CD8-positive, alpha-beta memory T cell (primary cell): Measurements from ENCODE around the gene CYREN. TPM values are rescaled to one million over a fixed set of nuclear protein-coding genes. Genes with fewer than 3 reads are reported as not detected.
A peak's percentile ranks its signal among the peaks of the same experiment; 100 is the strongest.

Source experiments
- CTCF ChIA-PET: fragments of 350-600 bp; sonication (Branson Sonifier 250); formaldehyde crosslinking; loops from one replicate; lab custom pipeline; 2021; ENCODE audit warnings: antibody characterized with exemption; lab: Charles Lee
- POLR2A ChIA-PET: fragments of 350-600 bp; sonication (Branson Sonifier 250); formaldehyde crosslinking; loops from one replicate; lab custom pipeline; 2021; ENCODE audit warnings: antibody characterized with exemption; lab: Charles Lee
- DNase-seq, 5 donors: peaks; one replicate each; pipeline versions ENCODE4 v3.0.0 to v3.0.0-alpha.2; 2020 to 2022; ENCODE audit warnings: mixed read lengths in 1 of 5
- H3K27ac ChIP-seq: one replicate; pipeline ENCODE4 v1.7.0; 2013; ENCODE audit warnings: low read depth, mild to moderate bottlenecking, low read length, moderate library complexity
- H3K27me3 ChIP-seq: 2 replicates; pipeline ENCODE4 v1.7.0; 2013; ENCODE audit warnings: low read length, mild to moderate bottlenecking; ENCODE audit not compliant: insufficient read depth, poor library complexity, severe bottlenecking
- H3K36me3 ChIP-seq: 2 replicates; pipeline ENCODE4 v1.7.0; 2013; ENCODE audit warnings: mild to moderate bottlenecking, low read length, moderate library complexity; ENCODE audit not compliant: insufficient read depth
- H3K4me1 ChIP-seq: 2 replicates; pipeline ENCODE4 v1.7.0; 2013; ENCODE audit warnings: mild to moderate bottlenecking, low read length, moderate library complexity; ENCODE audit not compliant: insufficient read depth
- H3K4me3 ChIP-seq: 2 replicates; pipeline ENCODE4 v1.7.0; 2013; ENCODE audit warnings: mild to moderate bottlenecking, low read length
- H3K9me3 ChIP-seq: 2 replicates; pipeline ENCODE4 v1.7.0; 2013; ENCODE audit warnings: mild to moderate bottlenecking, low read length
- H3K27ac Mint-ChIP-seq, 8 donors: one replicate each; pipeline ENCODE4 v1.8.0; 2020 to 2021; ENCODE audit warnings: mixed read lengths in 8 of 8, mild to moderate bottlenecking in 6 of 8, inconsistent platforms in 3 of 8, moderate library complexity in 3 of 8
- H3K27me3 Mint-ChIP-seq, 2 donors: one replicate each; pipeline ENCODE4 v1.8.0; 2020 to 2021; ENCODE audit warnings: mixed read lengths in 2 of 2, mild to moderate bottlenecking in 1 of 2, moderate library complexity in 1 of 2
- H3K36me3 Mint-ChIP-seq, 3 donors: one replicate each; pipeline ENCODE4 v1.8.0; 2020 to 2021; ENCODE audit warnings: mixed read lengths in 3 of 3, inconsistent platforms in 1 of 3, mild to moderate bottlenecking in 1 of 3
- H3K4me1 Mint-ChIP-seq, 3 donors: one replicate each; pipeline ENCODE4 v1.8.0; 2020 to 2021; ENCODE audit warnings: mixed read lengths in 3 of 3, inconsistent platforms in 1 of 3, mild to moderate bottlenecking in 1 of 3
- H3K4me3 Mint-ChIP-seq, 7 donors: one replicate each; pipeline ENCODE4 v1.8.0; 2020 to 2021; ENCODE audit warnings: mixed read lengths in 7 of 7, mild to moderate bottlenecking in 6 of 7, moderate library complexity in 4 of 7, inconsistent platforms in 2 of 7
- H3K9me3 Mint-ChIP-seq, 5 donors: one replicate each; pipeline ENCODE4 v1.8.0; 2020 to 2022; ENCODE audit warnings: mixed read lengths in 5 of 5, mild to moderate bottlenecking in 3 of 5, moderate library complexity in 2 of 5, inconsistent platforms in 1 of 5
- polyA plus RNA-seq: library from polyadenylated mRNA; unstranded; fragments of 300-500 nt; fragmentation: Illumina TruSeq; gene quantifications from one replicate; pipeline ENCODE4 v1.2.3, GENCODE V29; 2021
- total RNA-seq, 2 experiments: library from RNA; stranded (reverse); gene quantifications; one replicate each; pipeline ENCODE4 v1.2.3, GENCODE V29; 2021

Gene CYREN
- total and polyA plus RNA-seq, 3 experiments from 2014 or later: 45.4 to 79.9 (median 77.2) TPM

- peaks cover 21% of the 10 kb centered on the region for H3K36me3 ChIP-seq
- POLR2A ChIA-PET: interaction anchor here (0.8 kb wide), 1 partner anchor 480 kb away, joined by 3 read pairs; no protein-coding TSS in a partner anchor
- H3K27me3 ChIP-seq: no peaks in the 10 kb centered on the region
- peaks cover 15% of the 10 kb centered on the region for H3K4me1 ChIP-seq
- CTCF ChIA-PET: interaction anchor here (0.5 to 1.3 kb wide), 3 partner anchors 35 to 220 kb away, joined by 3 to 4 read pairs (median 3); partner anchors contain the start of gene AGBL3
- no peak for DNase-seq
- no peak overlapping the region for H3K27ac ChIP-seq
- peaks cover 33 to 76% (median 47%) of the 10 kb centered on the region in 3 donors for H3K4me1 Mint-ChIP-seq
- H3K9me3 ChIP-seq: no peaks in the 10 kb centered on the region
- H3K27me3 Mint-ChIP-seq: no peaks in the 10 kb centered on the region
- H3K27ac Mint-ChIP-seq: peak overlapping the region in 1 of 8 donors; percentile 71
- H3K36me3 Mint-ChIP-seq: peaks cover 4 to 66% (median 21%) of the 10 kb centered on the region in 3 donors
- H3K4me3 Mint-ChIP-seq: no peak overlapping the region
- no peaks in the 10 kb centered on the region for H3K9me3 Mint-ChIP-seq
- H3K4me3 ChIP-seq: no peak overlapping the region
These were observed 35.3 kb upstream of the CYREN start for GRCh38 chr7:135205850-135206249.

- no peaks in the 10 kb centered on the region for H3K27me3 Mint-ChIP-seq
- ChIA-PET CTCF (interaction anchor here (1.3 kb wide), 1 partner anchor 218 kb away, joined by 4 read pairs; no protein-coding TSS in a partner anchor), POLR2A (no interaction called here)
- Histone ChIP-seq H3K36me3 (peaks cover 27% of the 10 kb centered on the region), H3K4me1 (peaks cover 9% of the 10 kb centered on the region), H3K27ac (no peak overlapping the region), H3K9me3 (no peaks in the 10 kb centered on the region), H3K27me3 (no peaks in the 10 kb centered on the region), H3K4me3 (no peak overlapping the region)
- H3K36me3 Mint-ChIP-seq: peaks cover 4 to 71% (median 21%) of the 10 kb centered on the region in 3 donors
- H3K4me1 Mint-ChIP-seq: peaks cover 25 to 71% (median 40%) of the 10 kb centered on the region in 3 donors
- H3K9me3 Mint-ChIP-seq: no peaks in the 10 kb centered on the region
- H3K4me3 Mint-ChIP-seq: no peak overlapping the region
- no peak for DNase-seq
- peak overlapping the region in 2 of 8 donors; percentile 64 to 79 for H3K27ac Mint-ChIP-seq
These were observed 34.4 kb upstream of the CYREN start for GRCh38 chr7:135204876-135205275.

- Mint-ChIP-seq H3K4me1 (peaks cover 25 to 66% (median 40%) of the 10 kb centered on the region in 3 donors), H3K27ac (no peak overlapping the region), H3K27me3 (no peaks in the 10 kb centered on the region), H3K4me3 (no peak overlapping the region), H3K36me3 (peaks cover 4 to 76% (median 23%) of the 10 kb centered on the region in 3 donors), H3K9me3 (no peaks in the 10 kb centered on the region)
- no peak overlapping the region for H3K4me3 ChIP-seq
- H3K27ac ChIP-seq: no peak overlapping the region
- no peak for DNase-seq
- ChIA-PET CTCF (no interaction called here), POLR2A (no interaction called here)
- H3K36me3 ChIP-seq: peaks cover 27% of the 10 kb centered on the region
- H3K9me3 ChIP-seq: no peaks in the 10 kb centered on the region
- H3K4me1 ChIP-seq: peaks cover 9% of the 10 kb centered on the region
- no peaks in the 10 kb centered on the region for H3K27me3 ChIP-seq
These were observed 33.8 kb upstream of the CYREN start for GRCh38 chr7:135204341-135204749.

- Histone ChIP-seq H3K36me3 (peaks cover 33% of the 10 kb centered on the region), H3K9me3 (no peaks in the 10 kb centered on the region), H3K27ac (no peak overlapping the region), H3K4me3 (no peak overlapping the region), H3K4me1 (no peaks in the 10 kb centered on the region), H3K27me3 (no peaks in the 10 kb centered on the region)
- Mint-ChIP-seq H3K4me3 (no peak overlapping the region), H3K27ac (no peak overlapping the region), H3K9me3 (no peaks in the 10 kb centered on the region), H3K4me1 (peaks cover 12 to 41% (median 19%) of the 10 kb centered on the region in 3 donors), H3K36me3 (peaks cover 4 to 91% (median 27%) of the 10 kb centered on the region in 3 donors), H3K27me3 (no peaks in the 10 kb centered on the region)
- POLR2A ChIA-PET: no interaction called here
- CTCF ChIA-PET: interaction anchor here (1.3 kb wide), 1 partner anchor 10 kb away, joined by 4 read pairs; the partner anchor contains the start of gene WDR91
- DNase-seq: no peak
These were observed 30.8 kb upstream of the CYREN start for GRCh38 chr7:135201350-135201749.

- Mint-ChIP-seq H3K27ac (peak overlapping the region in 1 of 8 donors; percentile 65), H3K4me1 (peaks cover 12 to 40% (median 19%) of the 10 kb centered on the region in 3 donors), H3K4me3 (no peak overlapping the region), H3K9me3 (no peaks in the 10 kb centered on the region), H3K36me3 (peaks cover 4 to 91% (median 25%) of the 10 kb centered on the region in 3 donors), H3K27me3 (no peaks in the 10 kb centered on the region)
- no peak overlapping the region for H3K4me3 ChIP-seq
- H3K4me1 ChIP-seq: no peaks in the 10 kb centered on the region
- no peak for DNase-seq
- H3K9me3 ChIP-seq: no peaks in the 10 kb centered on the region
- POLR2A ChIA-PET: no interaction called here
- peaks cover 33% of the 10 kb centered on the region for H3K36me3 ChIP-seq
- CTCF ChIA-PET: interaction anchor here (1.3 kb wide), 1 partner anchor 10 kb away, joined by 4 read pairs; the partner anchor contains the start of gene WDR91
- no peak overlapping the region for H3K27ac ChIP-seq
- H3K27me3 ChIP-seq: no peaks in the 10 kb centered on the region
These were observed 30.4 kb upstream of the CYREN start for GRCh38 chr7:135200821-135201331.

- no peak overlapping the region for H3K4me3 Mint-ChIP-seq
- H3K36me3 Mint-ChIP-seq: peaks cover 4 to 94% (median 25%) of the 10 kb centered on the region in 3 donors
- H3K27me3 Mint-ChIP-seq: no peaks in the 10 kb centered on the region
- no peak for DNase-seq
- Histone ChIP-seq H3K27ac (no peak overlapping the region), H3K4me3 (no peak overlapping the region), H3K27me3 (no peaks in the 10 kb centered on the region), H3K36me3 (peaks cover 35% of the 10 kb centered on the region), H3K9me3 (no peaks in the 10 kb centered on the region), H3K4me1 (no peaks in the 10 kb centered on the region)
- POLR2A ChIA-PET: no interaction called here
- no peaks in the 10 kb centered on the region for H3K9me3 Mint-ChIP-seq
- peaks cover 11 to 32% (median 19%) of the 10 kb centered on the region in 3 donors for H3K4me1 Mint-ChIP-seq
- CTCF ChIA-PET: no interaction called here
- H3K27ac Mint-ChIP-seq: no peak overlapping the region
These were observed 28.9 kb upstream of the CYREN start for GRCh38 chr7:135199439-135199838.

GRCh38 chr7:135197906-135198655, 27.6 kb upstream of the CYREN start:
- no peak overlapping the region for H3K4me3 Mint-ChIP-seq
- Histone ChIP-seq H3K9me3 (no peaks in the 10 kb centered on the region), H3K4me1 (no peaks in the 10 kb centered on the region), H3K27ac (no peak overlapping the region), H3K4me3 (no peak overlapping the region), H3K27me3 (no peaks in the 10 kb centered on the region), H3K36me3 (peaks cover 22% of the 10 kb centered on the region)
- ChIA-PET CTCF (interaction anchor here (0.9 to 1.2 kb wide), 2 partner anchors 10 to 13 kb away, joined by 3 read pairs; partner anchors contain the start of gene WDR91), POLR2A (interaction anchor here (0.7 kb wide), 1 partner anchor 10 kb away, joined by 3 read pairs; no protein-coding TSS in a partner anchor)
- H3K36me3 Mint-ChIP-seq: peaks cover 8 to 95% (median 30%) of the 10 kb centered on the region in 3 donors
- no peak for DNase-seq
- H3K4me1 Mint-ChIP-seq: peaks cover 5 to 24% (median 13%) of the 10 kb centered on the region in 3 donors
- no peak overlapping the region for H3K27ac Mint-ChIP-seq
- H3K9me3 Mint-ChIP-seq: no peaks in the 10 kb centered on the region
- no peaks in the 10 kb centered on the region for H3K27me3 Mint-ChIP-seq

- Mint-ChIP-seq H3K9me3 (no peaks in the 10 kb centered on the region), H3K36me3 (peaks cover 8 to 95% (median 31%) of the 10 kb centered on the region in 3 donors), H3K4me1 (peaks cover 3 to 17% (median 7%) of the 10 kb centered on the region in 3 donors), H3K27me3 (no peaks in the 10 kb centered on the region), H3K4me3 (no peak overlapping the region), H3K27ac (no peak overlapping the region)
- H3K27ac ChIP-seq: no peak overlapping the region
- no peaks in the 10 kb centered on the region for H3K9me3 ChIP-seq
- H3K36me3 ChIP-seq: peaks cover 22% of the 10 kb centered on the region
- H3K4me3 ChIP-seq: no peak overlapping the region
- no peaks in the 10 kb centered on the region for H3K4me1 ChIP-seq
- H3K27me3 ChIP-seq: no peaks in the 10 kb centered on the region
- ChIA-PET CTCF (no interaction called here), POLR2A (no interaction called here)
- DNase-seq: no peak
These were observed 26.8 kb upstream of the CYREN start for GRCh38 chr7:135197343-135197742.
